ENCODE data around the gene GSTCD.

DNA sequence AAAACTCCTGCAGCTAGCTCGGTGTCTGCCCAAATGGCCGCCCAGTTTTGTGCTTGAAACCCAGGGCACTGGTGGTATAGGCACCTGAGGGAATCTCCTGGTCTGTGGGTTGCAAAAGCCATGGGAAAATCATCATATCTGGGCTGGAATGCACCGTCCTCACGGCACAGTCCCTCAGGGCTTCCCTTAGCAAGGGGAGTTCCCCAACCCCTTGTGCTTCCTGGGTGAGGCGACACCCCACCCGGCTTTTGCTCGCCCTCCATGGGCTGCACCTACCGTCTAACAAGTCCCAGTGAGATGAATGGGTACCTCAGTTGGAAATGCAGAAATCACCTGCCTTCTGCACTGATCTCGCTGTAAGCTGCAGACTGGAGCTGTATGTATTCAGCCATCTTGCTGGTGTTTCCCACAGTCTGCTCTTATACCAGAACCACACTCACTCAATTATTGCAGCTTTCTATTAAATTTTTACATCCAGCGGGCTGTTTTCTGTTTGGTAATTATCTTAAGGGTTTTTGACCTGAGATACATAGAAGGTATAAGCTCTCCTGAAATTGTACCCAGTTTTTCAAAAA, 150.0 kb downstream of the GSTCD start:
- TF ChIP-seq LEF1 (IDR thresholded peaks at IDR 0.05; ENCODE audit: borderline replicate concordance) (no peak), HDGF (IDR thresholded peaks at IDR 0.05; ENCODE audit: borderline replicate concordance) (no peak), ZNF384 (IDR thresholded peaks at IDR 0.05) (no peak), FOXK2 (IDR thresholded peaks at IDR 0.05) (no peak), FOXA1 (IDR thresholded peaks at IDR 0.05) (no peak), BHLHE40 (IDR thresholded peaks at IDR 0.05; ENCODE audit: borderline replicate concordance) (no peak), FOXM1 (IDR thresholded peaks at IDR 0.05; ENCODE audit: borderline replicate concordance) (no peak), L3MBTL2 (conservative IDR thresholded peaks at IDR 0.05) (no peak)
- TF ChIP-seq, protein P1, sequence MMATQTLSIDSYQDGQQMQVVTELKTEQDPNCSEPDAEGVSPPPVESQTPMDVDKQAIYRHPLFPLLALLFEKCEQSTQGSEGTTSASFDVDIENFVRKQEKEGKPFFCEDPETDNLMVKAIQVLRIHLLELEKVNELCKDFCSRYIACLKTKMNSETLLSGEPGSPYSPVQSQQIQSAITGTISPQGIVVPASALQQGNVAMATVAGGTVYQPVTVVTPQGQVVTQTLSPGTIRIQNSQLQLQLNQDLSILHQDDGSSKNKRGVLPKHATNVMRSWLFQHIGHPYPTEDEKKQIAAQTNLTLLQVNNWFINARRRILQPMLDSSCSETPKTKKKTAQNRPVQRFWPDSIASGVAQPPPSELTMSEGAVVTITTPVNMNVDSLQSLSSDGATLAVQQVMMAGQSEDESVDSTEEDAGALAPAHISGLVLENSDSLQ (IDR thresholded peaks at IDR 0.05) = no peak
